IPS-NIHi11 (cell line): ENCODE data around the gene RTN1.

Source experiments
- DNase-seq: peaks from one replicate; pipeline ENCODE4 v3.0.0; 2012; ENCODE audit warnings: mixed read lengths, low spot score

The RTN1 gene

DNA sequence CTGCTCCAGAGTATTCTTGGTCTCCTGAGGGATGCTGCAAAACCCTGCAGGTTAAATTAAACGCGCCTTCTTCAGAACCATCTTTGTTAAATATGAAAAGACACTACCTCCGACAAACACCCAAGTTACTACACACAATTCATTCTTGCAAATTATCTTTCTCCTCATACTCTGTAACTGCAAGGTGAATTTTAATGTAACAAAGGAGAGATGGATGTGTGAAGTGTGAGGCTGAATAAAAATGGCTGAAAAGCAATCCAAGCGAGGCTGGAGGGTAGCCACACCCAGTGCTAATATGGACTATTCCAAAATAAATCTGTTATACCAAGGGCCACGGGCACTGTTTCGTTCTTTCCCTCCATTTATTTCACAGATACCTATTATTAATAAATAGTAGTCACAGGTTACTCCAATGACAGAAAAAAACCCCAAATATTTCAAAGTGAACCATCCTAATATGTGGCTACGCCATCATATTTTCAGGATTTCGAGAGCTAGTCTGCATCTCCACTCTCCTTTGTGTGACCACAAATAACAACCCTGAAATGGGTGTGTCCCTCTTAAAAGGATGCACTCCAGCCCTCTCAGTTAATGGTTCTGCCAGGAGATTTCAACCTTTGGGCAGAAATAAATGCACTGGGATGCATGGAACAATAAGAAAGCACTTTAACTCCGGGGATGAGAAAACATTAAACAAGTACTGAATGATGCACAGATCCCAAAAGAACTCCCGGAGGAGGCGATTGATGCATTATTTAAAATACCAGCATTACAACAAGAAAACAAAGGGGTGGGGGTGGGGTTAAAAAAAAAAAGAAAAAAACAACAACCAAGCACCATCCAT lies 240.9 kb downstream of the RTN1 start:
- no peak for DNase-seq

- DNase-seq, result no peak
Observed at GRCh38 chr14:59627011-59627520, 243.5 kb downstream of the RTN1 start.

DNA sequence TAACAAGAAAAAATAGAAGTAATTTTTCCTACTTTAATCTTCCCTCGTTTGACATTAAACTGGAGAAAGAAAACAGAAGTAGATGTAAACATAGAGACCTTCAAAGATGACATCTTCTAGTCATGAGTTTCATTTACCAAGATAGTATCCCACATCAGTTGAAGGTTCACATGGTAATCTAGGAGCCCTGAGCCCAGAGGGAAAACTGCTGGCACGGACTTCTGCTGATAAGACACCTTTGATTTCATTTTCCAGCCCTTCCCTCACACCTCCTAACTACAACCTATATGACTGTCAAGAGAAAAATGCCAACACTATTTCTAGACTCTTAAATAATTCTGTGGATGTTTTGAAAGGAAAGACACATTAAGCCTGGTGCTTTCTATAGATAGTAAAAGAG lies 247.9 kb downstream of the RTN1 start:
- DNase-seq, result no peak

GRCh38 chr14:59619061-59619460 lies 251.5 kb downstream of the RTN1 start:
- DNase-seq, result no peak

- no peak for DNase-seq
Observed at GRCh38 chr14:59601056-59601455, 269.5 kb downstream of the RTN1 start.

DNA sequence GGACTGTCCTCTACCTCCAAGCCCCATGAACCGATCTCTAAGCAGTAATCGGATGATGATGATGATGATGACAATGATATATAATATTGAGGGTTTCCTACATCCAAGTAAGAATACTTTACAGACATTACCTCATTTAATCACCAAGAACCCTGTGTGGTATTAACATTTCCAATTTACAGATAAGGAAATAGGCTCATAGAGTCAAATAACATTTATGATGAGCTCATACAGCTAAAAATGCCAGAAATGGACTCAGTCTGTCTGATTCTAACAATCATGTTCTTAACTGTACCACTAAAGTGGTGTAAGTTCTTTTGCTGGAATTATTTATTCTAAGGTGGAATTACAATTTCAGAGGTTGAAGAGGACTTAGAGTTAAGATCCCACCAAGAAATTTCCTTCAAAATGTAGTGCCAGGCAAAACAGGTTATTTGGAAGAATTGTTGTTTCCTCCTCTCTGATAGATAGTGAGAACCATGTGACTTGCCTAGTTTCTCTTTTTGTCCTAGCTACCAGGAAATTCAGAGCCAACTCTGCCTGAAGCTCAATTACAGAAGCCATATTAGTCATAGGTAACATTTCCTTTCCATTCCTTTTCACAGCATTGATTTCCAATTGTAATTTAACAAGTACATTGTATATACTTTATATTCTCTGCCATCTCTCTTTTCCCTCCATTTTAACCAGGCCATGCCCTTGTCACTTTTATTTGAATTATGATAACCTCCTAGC lies 270.2 kb downstream of the RTN1 start:
- DNase-seq, result no peak

GRCh38 chr14:59595071-59595470 lies 275.5 kb downstream of the RTN1 start:
- DNase-seq, result no peak

GRCh38 chr14:59591641-59592370 lies 278.8 kb downstream of the RTN1 start:
- no peak for DNase-seq

DNA sequence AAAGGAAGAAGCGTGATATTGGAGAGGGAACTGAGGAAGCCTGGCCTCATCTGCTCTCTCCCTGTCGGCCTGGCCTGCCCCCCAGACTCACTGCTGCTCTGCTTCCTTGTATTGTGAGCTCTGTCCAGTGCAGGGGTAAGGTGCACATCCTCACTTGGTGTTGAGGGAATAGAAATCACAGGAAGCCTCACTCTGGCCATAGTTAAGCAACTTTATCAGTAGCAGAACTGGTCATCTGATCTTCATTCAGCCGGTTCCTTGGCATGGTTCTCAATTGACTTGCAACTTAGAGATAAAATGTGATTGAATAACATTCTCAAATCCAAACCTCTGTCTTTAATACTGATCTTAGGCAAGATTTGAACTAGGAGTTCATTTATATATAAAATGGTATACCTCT lies 282.5 kb downstream of the RTN1 start:
- no peak for DNase-seq

DNA sequence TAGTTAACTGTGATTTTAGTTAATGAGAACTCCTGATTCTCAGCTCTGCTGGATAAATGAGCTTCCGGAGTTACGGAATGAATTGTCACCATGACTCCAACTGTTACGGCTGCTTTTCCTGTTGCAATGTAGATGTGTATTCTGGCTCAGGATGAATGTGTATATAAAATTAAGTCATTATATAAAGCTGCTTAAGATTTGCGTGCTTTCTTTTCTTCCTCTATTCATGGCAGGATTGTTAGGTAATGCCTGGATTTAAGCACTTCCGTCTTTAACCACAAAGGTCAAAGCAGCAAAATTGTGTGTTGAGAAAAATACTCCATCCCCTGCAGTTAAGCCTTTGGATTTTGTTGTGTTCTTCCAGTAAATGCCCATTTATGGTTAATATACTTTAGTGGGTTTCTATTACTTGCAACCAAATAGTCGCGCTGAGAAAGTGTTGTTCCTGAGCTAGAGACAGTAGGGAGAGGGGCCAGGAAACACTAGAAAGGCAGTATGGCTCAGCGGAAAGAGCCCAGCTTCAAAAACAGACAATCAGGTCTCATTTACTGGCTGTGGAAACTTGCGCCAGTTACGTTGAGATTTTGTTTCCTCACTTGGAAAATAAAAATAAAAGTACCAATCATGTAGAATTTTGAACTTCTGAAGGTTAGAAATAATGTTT lies 284.6 kb downstream of the RTN1 start:
- no peak for DNase-seq

DNA sequence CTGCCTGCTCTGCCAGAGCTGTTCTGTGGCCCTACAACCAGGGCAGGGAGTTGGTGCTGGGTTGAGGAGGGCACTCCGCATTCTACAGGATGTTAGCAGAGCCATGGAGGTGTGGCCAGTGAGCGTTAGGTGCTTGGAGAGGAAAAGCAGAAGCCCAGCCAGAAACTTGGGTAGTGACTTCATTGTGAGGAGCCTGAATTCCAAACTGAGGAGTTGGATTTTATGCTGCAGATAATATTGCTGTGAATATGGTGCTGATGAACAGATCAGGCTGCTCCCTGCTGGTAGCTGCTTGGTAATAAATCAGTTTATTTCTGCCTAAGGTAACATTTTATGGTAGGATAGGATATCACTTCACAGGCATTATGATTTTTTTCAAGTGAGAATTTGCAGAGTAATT lies 286.8 kb downstream of the RTN1 start:
- peak; percentile 35 for DNase-seq

DNA sequence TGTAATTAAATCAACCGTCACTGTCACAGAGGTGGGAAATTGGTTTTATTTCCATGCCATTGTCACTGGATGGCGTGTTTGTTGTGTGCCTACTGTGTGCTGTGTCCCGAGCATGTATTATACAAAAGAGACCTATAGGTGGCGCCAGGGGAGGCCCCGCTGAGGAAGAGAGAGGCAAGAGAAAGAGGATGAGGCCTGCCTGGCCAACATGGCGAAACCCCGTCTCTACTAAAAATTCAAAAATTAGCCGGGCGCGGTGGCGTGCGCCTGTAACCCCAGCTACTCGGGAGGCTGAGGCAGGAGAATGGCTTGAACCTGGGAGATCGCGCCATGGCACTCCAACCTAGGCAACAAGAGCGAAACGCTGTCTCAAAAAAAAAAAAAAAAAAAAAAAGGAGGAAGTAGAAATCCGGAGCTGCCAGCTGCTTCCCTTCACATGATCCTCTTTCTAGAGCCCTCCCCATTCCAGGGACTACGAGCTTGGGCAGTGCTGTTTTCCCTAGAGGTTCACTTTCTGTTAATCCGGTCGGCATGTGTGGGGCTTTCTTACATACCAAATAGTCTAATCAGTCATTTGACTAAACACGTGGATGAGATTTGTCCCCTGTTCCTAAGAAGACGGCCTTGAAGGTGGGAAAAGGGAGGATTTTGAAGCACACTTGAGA lies 287.6 kb downstream of the RTN1 start:
- peak; percentile 57 for DNase-seq

DNA sequence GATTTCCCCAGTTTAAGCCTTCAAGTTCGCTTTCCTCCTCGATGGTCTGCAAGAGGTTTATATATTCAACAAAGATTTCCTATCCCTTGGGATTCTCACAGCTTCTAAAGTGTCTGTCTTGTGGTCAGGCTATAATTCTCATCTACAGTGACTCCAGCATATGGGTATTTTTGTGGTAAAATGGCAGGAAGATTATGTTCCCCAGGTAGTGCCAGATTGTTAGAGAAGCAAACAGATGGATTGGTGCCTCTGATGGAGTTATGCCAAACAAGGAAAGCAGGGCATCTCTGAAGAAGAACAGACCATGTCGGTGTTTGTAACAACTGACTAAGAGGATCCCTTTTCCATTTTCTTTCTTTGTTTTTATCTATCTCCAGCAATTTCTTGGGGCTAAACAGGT lies 288.4 kb downstream of the RTN1 start:
- DNase-seq, result no peak

- no peak for DNase-seq
Observed at GRCh38 chr14:59580911-59581310, 289.7 kb downstream of the RTN1 start.

DNA sequence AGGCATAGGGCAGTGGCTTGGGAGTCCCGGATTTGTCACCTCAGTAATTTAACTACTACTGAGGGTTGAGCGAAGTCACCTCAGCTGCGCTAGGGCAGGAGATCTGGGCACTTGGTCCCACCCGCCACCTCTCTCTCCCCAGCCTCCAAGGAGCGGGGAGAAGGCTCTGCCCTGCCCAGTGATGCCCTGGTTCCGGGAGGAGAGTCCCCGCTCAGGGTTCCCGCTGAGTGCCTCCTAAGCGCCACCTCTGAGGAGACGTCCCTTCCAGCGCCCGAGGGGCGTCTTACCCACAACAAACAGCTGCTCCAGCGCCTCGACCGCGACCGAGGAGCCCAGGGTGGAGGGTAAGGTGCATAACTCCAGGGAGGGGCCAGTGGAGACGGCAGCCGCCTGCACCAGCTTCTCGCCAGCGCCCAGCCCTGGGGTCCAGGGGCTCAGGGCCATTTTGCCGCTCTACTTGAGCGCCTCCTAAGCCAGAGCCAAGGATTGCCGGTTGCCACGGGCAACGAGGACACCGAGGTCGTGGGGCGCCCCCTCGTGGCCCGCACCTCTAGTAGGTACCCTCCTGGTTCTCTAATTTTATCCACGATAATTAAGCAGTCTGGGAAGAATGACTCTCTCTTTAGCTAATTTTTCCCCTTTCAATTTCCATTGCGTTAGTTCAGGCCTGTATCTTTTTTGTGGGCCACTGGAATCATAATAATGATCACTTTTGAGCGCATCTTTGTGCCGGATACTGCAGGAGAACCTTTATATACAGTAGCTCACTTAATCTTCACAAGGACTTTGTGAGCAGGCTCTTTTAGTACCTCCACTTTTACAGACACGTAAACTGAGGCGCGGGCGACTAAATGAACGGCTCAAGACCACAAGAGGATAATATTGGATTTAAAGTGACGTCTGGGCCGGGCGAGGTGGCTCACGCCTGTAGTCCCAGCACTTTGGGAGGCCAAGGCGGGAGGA lies 294.0 kb downstream of the RTN1 start, which contains the start of gene CCDC175:
TSS of gene CCDC175 (minus strand) at position 481 of the 963 bp plus-strand sequence. CDS start at position 444, 37 bp downstream.
- DNase-seq, result peak; percentile 91

DNA sequence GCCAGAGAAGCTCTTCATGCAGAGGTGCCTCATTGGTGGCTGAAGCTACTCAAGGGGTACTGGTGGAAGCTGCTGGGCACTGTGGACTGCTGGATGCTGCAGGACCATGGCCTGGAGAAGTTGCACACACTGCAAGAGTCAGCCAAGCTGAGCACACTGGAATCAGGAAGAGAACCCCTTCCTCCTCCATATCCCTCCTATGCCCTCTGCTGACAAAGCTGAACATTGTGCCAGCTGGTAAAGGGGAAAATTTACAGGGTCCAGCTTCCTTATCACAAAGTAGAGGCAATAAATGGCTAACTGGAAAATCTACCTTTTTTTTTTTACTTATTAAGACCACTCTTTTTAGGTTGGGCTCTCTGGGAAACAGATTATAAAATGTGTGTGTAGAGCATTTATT lies 300.5 kb downstream of the RTN1 start:
- DNase-seq, result no peak

- DNase-seq, result no peak
Observed at GRCh38 chr14:59566725-59567124, 303.9 kb downstream of the RTN1 start.

DNA sequence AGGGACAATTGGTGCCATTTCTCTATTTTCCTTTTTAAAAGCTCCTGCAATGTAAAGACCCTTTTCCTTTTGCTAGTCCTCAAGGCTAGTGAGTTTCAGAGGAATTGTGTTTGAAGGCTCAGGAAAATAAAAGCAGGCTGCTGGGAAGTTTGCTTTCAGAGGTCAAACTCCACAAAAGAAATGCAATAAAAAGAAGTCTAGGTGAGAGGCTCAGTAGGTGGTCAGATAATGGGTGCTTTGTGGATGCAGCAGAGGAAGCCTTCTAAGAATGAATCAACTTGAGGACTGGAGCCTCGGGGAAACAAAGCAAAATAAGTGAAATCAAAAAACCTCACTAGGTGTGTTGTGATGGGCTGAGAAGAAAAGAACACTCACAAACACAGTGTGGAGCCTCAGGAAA lies 304.3 kb downstream of the RTN1 start:
- no peak for DNase-seq

DNA sequence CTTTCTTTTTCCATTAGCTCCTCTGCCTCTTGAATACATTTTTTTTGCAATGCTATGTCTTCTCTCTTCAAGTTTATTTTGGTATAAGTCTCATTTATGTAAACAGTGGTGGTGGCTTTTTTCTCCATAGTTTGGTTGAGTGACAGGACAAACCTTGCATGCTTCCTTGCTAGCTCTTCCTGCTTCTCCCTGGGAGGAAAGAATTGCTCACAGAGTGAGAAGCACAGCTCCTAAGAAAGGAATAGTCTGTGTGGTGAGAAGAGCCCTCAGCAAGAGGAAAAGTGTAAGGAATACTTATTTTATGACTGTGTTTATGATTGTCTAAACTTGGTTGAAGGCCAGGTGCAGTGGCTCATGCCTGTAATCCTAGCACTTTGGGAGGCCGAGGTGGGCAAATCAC lies 305.5 kb downstream of the RTN1 start:
- DNase-seq, result no peak

- DNase-seq, result no peak
Observed at GRCh38 chr14:59564366-59564765, 306.2 kb downstream of the RTN1 start.
